ENCODE results near the gene SQOR.

The SQOR gene

GRCh38 chr15:45635191-45635638 lies 386 bp downstream of the SQOR start:
- Histone ChIP-seq H3K27ac (ENCODE audit: low read depth, low read length) (no peak overlapping the region), H3K9me3 (ENCODE audit: insufficient read depth, low read depth, low read length) (no peaks in the 10 kb centered on the region), H3K4me3 (ENCODE audit: low read length) (peak overlapping the region; percentile 66), H3K27me3 (ENCODE audit: insufficient read depth, low read length) (peaks cover 58% of the 10 kb centered on the region), H3K9ac (ENCODE audit: low read depth, low read length) (peak overlapping the region; percentile 12; the same call in 1 of the 2 replicates), H3K4me1 (ENCODE audit: insufficient read depth, low read length) (no peaks in the 10 kb centered on the region), H3K36me3 (ENCODE audit: insufficient read depth, low read length) (no peaks in the 10 kb centered on the region)
- WGBS: 2% methylated on average over 29 of the region's 29 CpGs

DNA sequence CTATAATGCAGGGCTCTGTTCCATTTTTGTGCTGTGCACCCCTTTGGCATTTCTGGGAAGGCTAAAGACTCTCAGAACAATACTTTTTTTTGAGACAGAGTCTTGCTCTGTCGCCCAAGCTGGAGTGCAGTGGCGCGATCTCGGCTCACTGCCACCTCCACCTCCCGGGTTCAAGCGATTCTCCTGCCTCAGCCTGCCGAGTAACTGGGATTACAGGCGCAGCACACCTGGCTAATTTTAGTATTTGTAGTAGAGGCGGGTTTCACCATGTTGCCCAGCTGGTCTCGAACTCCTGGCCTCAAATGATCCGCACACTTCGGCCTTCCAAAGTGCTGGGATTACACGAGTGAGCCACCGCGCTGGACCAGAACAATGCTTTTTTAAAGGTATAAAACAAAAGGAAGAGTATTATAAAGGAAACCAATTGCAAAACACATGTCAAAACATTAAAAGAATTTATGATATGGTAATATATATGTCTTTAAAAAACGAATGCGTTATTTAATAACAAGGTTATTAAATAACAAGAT lies 999 bp downstream of the SQOR start:
- Histone ChIP-seq H3K4me1 (ENCODE audit: insufficient read depth, low read length) (no peaks in the 10 kb centered on the region), H3K9me3 (ENCODE audit: insufficient read depth, low read depth, low read length) (no peaks in the 10 kb centered on the region), H3K9ac (ENCODE audit: low read depth, low read length) (no peak overlapping the region), H3K36me3 (ENCODE audit: insufficient read depth, low read length) (no peaks in the 10 kb centered on the region), H3K27me3 (ENCODE audit: insufficient read depth, low read length) (peaks cover 59% of the 10 kb centered on the region), H3K4me3 (ENCODE audit: low read length) (peak overlapping the region; percentile 66), H3K27ac (ENCODE audit: low read depth, low read length) (no peak overlapping the region)
- 86% methylated on average over 15 of the region's 17 CpGs for WGBS

GRCh38 chr15:45637141-45637540 lies 2.3 kb downstream of the SQOR start:
- no peak overlapping the region for H3K9ac ChIP-seq (ENCODE audit: low read depth, low read length)
- peaks cover 55% of the 10 kb centered on the region for H3K27me3 ChIP-seq (ENCODE audit: insufficient read depth, low read length)
- WGBS: no CpG with 5 or more reads among the region's 1 CpG
- no peak overlapping the region for H3K27ac ChIP-seq (ENCODE audit: low read depth, low read length)
- no peak overlapping the region for H3K4me3 ChIP-seq (ENCODE audit: low read length)
- no peaks in the 10 kb centered on the region for H3K9me3 ChIP-seq (ENCODE audit: insufficient read depth, low read depth, low read length)
- H3K4me1 ChIP-seq (ENCODE audit: insufficient read depth, low read length): no peaks in the 10 kb centered on the region
- H3K36me3 ChIP-seq (ENCODE audit: insufficient read depth, low read length): no peaks in the 10 kb centered on the region

DNA sequence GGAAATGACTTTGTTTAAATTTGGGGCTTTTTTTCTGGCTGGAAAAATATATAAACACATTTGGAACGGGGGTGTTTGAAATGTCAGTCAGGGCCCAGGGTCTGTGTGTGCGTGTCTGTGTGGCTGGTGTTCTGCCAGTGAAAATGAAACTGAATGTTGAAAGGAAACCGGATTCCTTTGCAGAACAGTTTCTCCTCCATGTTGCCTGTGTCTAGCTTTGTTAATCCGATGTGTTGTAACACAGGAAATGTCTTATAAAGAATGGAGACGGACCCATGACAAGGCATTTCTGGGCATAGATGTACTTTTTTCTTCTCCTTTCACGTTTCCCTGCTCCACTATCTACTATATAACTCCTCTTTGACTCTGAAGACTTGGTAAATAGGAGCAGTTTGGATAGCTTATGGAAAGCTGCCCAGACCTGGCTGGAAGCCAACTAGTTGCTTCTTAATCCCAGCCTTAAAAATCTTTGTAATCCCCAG lies 2.8 kb downstream of the SQOR start:
- H3K27me3 ChIP-seq (ENCODE audit: insufficient read depth, low read length): peaks cover 55% of the 10 kb centered on the region
- H3K36me3 ChIP-seq (ENCODE audit: insufficient read depth, low read length): no peaks in the 10 kb centered on the region
- no peak overlapping the region for H3K9ac ChIP-seq (ENCODE audit: low read depth, low read length)
- H3K27ac ChIP-seq (ENCODE audit: low read depth, low read length): no peak overlapping the region
- 92% methylated on average over 6 of the region's 6 CpGs for WGBS
- H3K9me3 ChIP-seq (ENCODE audit: insufficient read depth, low read depth, low read length): no peaks in the 10 kb centered on the region
- no peak overlapping the region for H3K4me3 ChIP-seq (ENCODE audit: low read length)
- no peaks in the 10 kb centered on the region for H3K4me1 ChIP-seq (ENCODE audit: insufficient read depth, low read length)

DNA sequence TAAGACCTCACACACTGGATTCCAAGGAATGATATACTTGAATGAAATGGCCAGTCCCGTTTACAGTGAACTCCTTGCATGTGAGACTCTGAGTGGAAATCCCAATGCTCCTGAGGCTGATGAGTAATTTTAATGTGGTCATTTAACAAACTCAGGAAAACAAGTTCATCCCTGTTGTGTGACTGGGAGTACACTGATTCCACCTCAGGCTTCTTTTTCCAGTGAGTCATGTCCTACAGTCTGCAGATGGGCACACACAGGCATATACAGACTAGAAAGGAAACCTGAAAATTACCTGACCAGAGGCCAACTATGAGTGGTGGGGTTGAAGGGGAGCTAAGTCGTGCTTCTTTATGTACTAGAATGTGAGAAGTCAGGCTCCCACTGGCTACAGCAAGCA lies 5.8 kb downstream of the SQOR start:
- 57% methylated on average over 1 of the region's 2 CpGs for WGBS
- Histone ChIP-seq H3K9ac (ENCODE audit: low read depth, low read length) (no peak overlapping the region), H3K4me3 (ENCODE audit: low read length) (no peak overlapping the region), H3K4me1 (ENCODE audit: insufficient read depth, low read length) (no peaks in the 10 kb centered on the region), H3K27me3 (ENCODE audit: insufficient read depth, low read length) (peaks cover 28% of the 10 kb centered on the region), H3K36me3 (ENCODE audit: insufficient read depth, low read length) (no peaks in the 10 kb centered on the region), H3K27ac (ENCODE audit: low read depth, low read length) (no peak overlapping the region), H3K9me3 (ENCODE audit: insufficient read depth, low read depth, low read length) (no peaks in the 10 kb centered on the region)

GRCh38 chr15:45641374-45641781 lies 6.5 kb downstream of the SQOR start:
- H3K27me3 ChIP-seq (ENCODE audit: insufficient read depth, low read length): peaks cover 21% of the 10 kb centered on the region
- no peak overlapping the region for H3K9ac ChIP-seq (ENCODE audit: low read depth, low read length)
- no peaks in the 10 kb centered on the region for H3K9me3 ChIP-seq (ENCODE audit: insufficient read depth, low read depth, low read length)
- H3K36me3 ChIP-seq (ENCODE audit: insufficient read depth, low read length): no peaks in the 10 kb centered on the region
- no peaks in the 10 kb centered on the region for H3K4me1 ChIP-seq (ENCODE audit: insufficient read depth, low read length)
- H3K4me3 ChIP-seq (ENCODE audit: low read length): no peak overlapping the region
- 94% methylated on average over 1 of the region's 1 CpG for WGBS
- H3K27ac ChIP-seq (ENCODE audit: low read depth, low read length): no peak overlapping the region

GRCh38 chr15:45641999-45642932 lies 7.4 kb downstream of the SQOR start:
- Histone ChIP-seq H3K4me1 (ENCODE audit: insufficient read depth, low read length) (no peaks in the 10 kb centered on the region), H3K9me3 (ENCODE audit: insufficient read depth, low read depth, low read length) (no peaks in the 10 kb centered on the region), H3K4me3 (ENCODE audit: low read length) (no peak overlapping the region), H3K9ac (ENCODE audit: low read depth, low read length) (no peak overlapping the region), H3K27me3 (ENCODE audit: insufficient read depth, low read length) (peaks cover 13% of the 10 kb centered on the region), H3K27ac (ENCODE audit: low read depth, low read length) (no peak overlapping the region), H3K36me3 (ENCODE audit: insufficient read depth, low read length) (no peaks in the 10 kb centered on the region)
- WGBS: 76% methylated on average over 7 of the region's 7 CpGs

DNA sequence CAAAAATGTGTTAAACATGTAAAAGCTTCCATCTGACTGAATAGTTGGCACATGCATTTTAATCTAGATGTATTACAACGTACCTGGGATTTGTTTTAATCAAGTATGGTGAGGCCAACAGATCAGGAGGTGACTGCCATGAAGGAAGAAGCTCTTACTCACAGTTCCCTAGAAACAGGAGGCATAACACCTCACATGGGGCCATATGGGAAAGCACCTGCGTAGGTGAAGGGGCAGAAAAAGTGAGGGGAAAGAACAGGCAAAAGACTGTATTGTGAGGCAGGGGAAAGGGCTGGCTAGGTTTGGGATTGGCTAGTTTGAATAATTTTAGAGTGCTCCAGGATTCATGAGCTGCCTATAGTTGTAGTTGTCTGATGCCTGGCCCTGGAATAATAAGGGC lies 9.6 kb downstream of the SQOR start:
- H3K36me3 ChIP-seq (ENCODE audit: insufficient read depth, low read length): no peaks in the 10 kb centered on the region
- no peaks in the 10 kb centered on the region for H3K9me3 ChIP-seq (ENCODE audit: insufficient read depth, low read depth, low read length)
- no peak overlapping the region for H3K27ac ChIP-seq (ENCODE audit: low read depth, low read length)
- no peaks in the 10 kb centered on the region for H3K4me1 ChIP-seq (ENCODE audit: insufficient read depth, low read length)
- H3K27me3 ChIP-seq (ENCODE audit: insufficient read depth, low read length): peaks cover 12% of the 10 kb centered on the region
- no peak overlapping the region for H3K4me3 ChIP-seq (ENCODE audit: low read length)
- H3K9ac ChIP-seq (ENCODE audit: low read depth, low read length): no peak overlapping the region
- WGBS: 78% methylated on average over 2 of the region's 2 CpGs

GRCh38 chr15:45645026-45645980 lies 10.5 kb downstream of the SQOR start:
- Histone ChIP-seq H3K36me3 (ENCODE audit: insufficient read depth, low read length) (no peaks in the 10 kb centered on the region), H3K27me3 (ENCODE audit: insufficient read depth, low read length) (peaks cover 5% of the 10 kb centered on the region; the same call in 1 of the 2 replicates), H3K9me3 (ENCODE audit: insufficient read depth, low read depth, low read length) (no peaks in the 10 kb centered on the region), H3K27ac (ENCODE audit: low read depth, low read length) (no peak overlapping the region), H3K9ac (ENCODE audit: low read depth, low read length) (no peak overlapping the region), H3K4me1 (ENCODE audit: insufficient read depth, low read length) (no peaks in the 10 kb centered on the region), H3K4me3 (ENCODE audit: low read length) (no peak overlapping the region)
- 92% methylated on average over 8 of the region's 9 CpGs for WGBS

- no peak overlapping the region for H3K27ac ChIP-seq (ENCODE audit: low read depth, low read length)
- H3K4me1 ChIP-seq (ENCODE audit: insufficient read depth, low read length): no peaks in the 10 kb centered on the region
These were observed 11.4 kb downstream of the SQOR start for GRCh38 chr15:45646220-45646619.

More at GRCh38 chr15:45646220-45646619, 11.4 kb downstream of the SQOR start:
- WGBS: 90% methylated on average over 3 of the region's 3 CpGs
- no peaks in the 10 kb centered on the region for H3K36me3 ChIP-seq (ENCODE audit: insufficient read depth, low read length)
- H3K9me3 ChIP-seq (ENCODE audit: insufficient read depth, low read depth, low read length): no peaks in the 10 kb centered on the region
- H3K27me3 ChIP-seq (ENCODE audit: insufficient read depth, low read length): no peaks in the 10 kb centered on the region
- no peak overlapping the region for H3K9ac ChIP-seq (ENCODE audit: low read depth, low read length)
- no peak overlapping the region for H3K4me3 ChIP-seq (ENCODE audit: low read length)
